GM18867 (cell line): Measurements from ENCODE around the gene LRRK1.
A peak's percentile ranks its signal among the peaks of the same experiment; 100 is the strongest.

Source experiments
- ATAC-seq: cut with Tn5 transposase; IDR thresholded peaks from one replicate; pipeline ENCODE4 v1.9.1; 2021; ENCODE audit warnings: mild to moderate bottlenecking, moderate library complexity; ENCODE audit not compliant: unreplicated experiment

Gene LRRK1

DNA sequence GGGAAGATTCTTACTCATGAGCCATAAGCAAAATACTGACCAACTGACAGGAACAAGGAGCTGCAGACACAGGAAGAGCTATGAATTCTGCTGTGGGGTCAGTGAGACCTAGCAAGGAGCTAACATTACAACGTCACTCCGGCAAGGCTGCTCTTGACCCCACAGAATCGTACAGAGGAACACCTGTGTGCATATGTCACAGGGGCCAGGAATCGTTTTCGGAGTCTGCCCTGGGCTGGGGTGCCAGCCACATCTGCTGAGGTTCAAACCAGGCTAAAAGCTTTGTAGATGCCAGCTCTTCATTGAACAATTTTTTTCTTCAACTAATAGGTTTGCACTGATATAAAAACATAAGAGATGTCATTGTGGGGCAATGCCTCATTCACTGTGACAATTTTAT is 82.6 kb downstream of the LRRK1 start:
- ATAC-seq = no peak

DNA sequence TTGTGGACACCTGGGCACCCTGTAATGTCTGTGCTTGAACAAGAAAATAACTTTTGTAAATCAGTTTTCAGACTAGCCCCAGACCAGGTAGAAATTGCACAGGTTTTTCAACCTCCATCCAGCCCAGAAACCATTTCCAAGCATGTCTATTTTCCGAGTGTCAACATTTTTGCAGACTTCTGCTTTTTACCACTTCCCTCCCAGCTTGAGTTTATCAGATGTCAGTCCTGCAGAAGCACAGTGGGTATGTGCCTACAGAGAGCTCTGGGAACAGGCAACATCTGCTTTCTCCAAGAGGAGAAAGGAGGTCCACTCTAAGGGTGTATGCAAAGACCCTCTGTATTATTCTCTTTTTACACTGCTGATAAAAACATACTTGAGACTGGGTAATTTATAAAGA is 83.9 kb downstream of the LRRK1 start:
- ATAC-seq = no peak

DNA sequence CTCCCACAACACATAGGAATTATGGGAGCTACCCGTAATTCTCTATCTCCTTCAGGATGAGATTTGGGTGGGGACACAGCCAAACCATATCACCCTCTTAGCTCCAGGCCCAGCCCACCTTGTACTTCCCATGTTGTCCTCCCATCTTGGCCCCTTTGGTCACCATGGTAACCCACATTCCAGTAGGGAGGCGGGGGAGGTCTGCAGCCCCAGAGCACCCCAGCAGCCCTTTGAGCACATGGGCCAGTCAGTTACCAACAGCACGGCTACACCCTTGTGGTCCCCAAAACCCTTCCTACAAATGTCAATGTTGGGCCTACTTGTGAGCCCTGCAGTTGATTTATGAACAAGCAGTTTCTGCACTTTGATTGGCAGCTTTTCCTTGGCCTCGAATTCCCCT is 84.5 kb downstream of the LRRK1 start:
- no peak for ATAC-seq

DNA sequence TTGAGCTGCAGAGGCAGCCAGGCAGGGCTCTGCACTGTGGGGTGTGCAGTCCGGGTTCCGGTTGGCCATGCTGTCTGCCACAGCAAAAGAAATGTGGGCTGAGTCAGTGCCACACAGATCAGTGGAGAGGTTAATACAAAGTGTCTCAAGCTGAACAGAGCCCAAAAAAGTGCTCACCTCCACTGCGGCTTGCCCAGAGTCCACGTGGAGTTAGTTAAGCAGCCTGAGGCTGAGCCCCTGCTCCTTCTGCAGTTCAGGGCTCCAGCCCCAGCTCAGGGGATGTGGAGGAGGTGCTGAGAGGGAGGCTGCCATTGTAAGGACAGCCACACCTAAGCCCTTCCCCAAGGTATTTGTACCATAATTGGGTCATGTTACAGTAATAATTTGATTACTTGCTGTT is 85.3 kb downstream of the LRRK1 start:
- ATAC-seq = no peak

DNA sequence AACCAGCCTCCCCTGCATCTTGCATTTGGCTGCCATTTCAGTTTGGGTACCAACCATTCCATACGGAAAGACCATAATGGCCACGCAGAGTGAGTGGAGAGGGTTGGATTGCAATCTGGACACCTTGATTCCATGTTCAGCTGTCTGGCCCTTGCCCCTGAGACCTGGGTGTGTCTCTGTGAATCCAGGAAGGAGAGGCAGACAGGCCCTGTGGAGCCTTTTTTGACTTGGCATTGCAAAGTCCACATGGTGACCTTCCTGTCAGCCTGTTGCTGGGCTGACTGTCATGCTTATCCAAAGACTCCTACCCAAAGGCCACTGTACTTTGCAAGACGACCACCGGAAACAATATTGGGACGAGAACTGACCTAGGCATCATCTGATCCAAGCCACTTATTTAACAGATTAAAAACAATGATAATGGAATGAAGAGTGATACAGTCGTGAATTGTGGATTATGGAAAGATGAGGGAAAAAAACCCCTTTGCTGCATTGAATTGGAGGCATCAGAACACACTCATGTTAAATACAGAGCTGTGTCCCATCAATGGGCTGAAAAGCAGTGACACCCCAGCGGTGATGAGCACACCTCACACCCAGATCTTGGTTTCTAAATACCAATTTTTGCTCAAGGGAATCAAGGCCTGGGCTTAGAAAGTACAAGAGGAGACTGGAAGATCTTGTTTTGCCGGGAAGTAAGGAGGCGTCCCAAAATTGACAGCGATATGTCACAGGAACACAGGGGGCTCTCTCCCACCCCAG is 86.0 kb downstream of the LRRK1 start:
- no peak for ATAC-seq

DNA sequence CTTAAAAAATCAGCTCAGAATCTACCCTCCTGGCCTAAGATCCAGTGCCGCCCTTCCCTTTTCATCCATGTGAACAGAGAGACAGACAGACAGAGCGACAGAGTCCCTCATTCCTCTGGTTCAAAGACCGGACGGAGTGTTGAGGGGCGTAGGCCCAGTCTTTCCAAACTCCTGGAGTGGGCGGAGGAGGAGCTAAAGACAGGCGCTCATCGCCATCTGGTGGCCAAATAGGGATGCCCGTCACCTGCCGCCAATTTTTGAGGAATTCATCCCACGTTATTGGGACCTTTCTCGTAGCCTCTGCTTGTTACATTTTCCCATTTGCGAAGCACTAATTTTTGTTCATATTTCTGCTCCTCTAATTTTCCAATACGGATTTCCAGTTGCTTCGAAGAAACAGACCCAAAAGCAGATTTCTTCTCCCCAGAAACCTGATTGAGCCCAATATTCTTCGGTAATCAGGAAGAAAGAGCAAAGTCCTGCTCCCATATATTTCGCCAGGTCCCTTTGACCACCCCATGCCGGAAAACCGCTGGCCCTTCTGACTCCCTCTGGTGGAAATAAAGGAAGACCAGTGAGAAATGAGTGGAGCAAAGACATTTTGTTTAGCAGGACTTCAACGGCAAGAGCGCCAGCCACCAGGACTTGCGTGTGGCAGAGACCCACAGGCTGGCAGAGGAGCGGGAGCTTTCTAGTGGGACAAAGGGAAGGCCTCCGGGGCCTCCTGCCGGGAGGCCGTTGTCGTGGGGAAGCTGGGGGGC is 88.0 kb downstream of the LRRK1 start:
- peak; percentile 41 for ATAC-seq

DNA sequence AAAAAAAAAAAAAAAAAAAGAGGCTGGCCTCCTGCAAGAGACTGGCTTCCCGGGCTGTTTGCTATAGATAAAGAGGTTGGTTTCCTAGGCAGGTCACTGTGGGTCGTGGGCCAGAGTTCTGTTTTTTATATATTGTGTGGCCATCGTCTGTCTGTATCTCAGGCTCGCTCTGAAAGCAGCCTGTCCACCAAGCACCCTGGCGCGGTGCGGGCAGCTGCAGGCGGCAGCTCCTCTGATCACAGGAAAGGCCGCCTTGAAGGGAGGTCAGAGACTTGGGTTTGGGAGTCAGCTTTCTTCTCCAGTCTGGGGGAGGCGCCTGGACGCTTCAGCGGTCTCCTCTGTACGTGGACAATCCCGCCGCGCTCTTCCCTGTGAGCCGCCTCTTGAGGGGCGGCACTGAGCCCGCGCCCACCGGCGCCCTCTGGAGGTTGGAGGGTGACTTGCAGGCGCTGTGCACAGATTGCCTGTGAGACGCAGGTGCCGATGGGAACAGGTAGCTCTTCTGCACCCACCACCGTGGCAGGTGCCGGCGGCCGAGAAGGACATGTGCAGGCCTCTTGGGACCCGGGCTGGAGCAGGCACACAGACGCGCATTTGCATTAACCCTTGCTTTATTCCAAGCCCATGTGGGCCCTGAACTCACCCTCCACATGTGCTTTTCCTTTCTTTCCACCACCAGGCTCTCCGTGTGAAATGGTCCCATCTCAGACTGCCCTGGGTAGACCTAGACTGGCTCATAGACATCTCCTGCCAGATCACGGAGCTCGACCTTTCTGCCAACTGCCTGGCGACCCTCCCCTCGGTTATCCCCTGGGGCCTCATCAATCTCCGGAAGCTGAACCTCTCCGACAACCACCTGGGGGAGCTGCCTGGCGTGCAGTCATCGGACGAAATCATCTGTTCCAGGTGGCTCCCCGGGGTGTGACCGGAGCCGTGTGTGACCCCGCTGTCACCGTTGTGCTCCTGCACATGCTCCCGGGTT is 89.3 kb downstream of the LRRK1 start:
- ATAC-seq = peak; percentile 78

- ATAC-seq = no peak
Measured at GRCh38 chr15:101009176-101009575, 90.0 kb downstream of the LRRK1 start.

DNA sequence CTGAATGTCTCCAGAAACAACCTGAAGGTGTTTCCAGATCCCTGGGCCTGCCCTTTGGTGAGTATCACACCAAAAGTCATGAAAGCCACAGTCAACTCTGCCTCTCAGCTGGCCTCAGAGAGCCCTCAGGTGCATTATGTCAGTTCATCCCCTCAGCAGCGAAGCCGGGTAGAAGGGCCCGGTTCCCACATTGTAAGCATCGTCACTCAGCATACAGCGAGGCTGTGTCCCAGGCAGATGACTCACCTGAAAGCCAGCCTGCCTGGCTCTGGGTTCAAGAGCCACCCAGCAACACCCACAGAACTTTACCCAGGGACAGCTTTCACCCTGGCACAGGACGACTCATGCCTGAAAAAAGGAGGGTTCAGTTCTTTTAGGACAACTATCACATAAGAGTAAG is 91.6 kb downstream of the LRRK1 start:
- ATAC-seq = no peak

DNA sequence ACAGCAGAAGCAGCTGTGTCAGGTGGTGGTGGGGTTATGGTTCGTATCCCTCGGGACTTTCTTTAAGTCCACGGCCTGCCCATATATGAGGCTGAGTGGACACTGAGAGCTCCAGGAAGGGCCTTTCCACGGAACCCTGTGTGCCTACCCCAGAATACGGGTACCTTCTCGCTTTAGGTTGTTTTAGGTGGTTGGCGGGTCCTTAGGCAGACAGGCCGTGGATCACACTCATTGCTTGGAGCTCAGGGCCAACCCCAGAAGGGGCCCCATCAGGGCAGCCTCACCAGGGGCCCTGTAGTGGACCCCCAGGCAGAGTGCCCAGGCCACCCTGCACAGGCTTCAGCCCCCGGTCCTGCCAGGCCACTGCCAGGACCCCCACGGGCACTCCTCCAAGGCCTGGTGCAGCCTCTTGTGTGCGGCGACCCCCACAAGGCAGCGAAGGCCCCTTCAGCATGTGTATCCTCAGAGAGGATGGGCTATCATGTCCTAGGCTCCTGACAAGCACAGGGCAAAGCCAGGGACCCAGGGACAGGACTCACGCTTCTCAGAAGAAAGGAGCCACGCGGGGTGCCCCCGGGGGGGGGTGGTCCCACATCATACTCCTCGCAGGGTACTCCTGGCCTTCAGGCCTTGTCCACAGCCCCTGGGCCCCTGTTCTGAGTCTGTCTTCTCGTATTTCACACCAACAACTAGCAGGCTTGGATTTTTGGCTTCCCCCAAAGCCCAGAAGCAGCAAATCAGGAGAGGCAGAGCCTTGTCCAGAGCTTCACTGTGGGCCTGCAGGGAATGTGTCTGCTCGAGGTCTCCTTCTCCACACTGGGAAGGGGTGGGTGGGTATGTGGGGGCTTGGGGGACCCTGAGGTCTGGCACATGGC is 93.4 kb downstream of the LRRK1 start:
- ATAC-seq = no peak

- no peak for ATAC-seq
Measured at GRCh38 chr15:101013201-101013550, 94.0 kb downstream of the LRRK1 start.

DNA sequence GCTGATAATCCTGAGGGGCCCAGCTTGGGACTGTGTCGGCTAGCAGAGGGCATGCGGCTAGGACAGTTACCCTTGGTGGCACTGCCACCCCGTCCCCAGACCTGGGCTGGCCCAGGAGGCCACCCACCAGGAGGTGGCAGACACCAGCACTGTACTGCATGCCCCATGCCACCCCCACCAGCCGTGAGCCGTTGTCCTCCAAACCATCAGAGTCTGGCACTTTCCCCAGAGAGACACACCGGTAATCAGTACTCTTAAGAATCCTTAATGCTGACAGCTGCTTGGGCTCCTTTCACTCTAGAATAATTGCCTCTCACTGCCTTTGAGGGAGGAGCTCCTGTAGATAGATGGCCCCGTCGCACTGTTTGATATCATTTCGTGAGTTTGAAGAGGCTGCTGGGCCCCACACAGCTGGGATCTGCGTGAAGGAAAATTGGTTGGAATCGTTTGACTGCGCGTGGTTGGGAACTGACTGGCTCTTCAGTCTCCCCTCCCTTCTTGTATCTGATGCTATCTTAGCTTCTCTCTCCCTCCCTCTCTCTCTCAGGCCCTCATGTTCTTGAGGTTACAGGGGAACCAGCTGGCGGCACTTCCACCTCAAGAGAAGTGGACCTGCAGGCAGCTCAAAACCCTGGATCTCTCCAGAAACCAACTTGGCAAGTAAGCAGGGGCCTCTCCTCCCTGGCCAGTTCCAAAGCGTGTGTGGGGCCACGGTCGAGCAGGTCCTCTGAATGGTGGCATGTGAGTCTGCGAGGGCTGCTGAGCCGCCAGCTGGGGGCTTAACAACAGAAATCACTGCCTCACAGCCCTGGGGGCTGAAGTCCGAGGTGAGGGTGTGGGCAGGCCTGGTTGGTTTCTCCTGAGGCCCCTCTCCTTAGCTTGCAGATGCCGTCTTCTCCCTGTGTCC is 94.9 kb downstream of the LRRK1 start:
- no peak for ATAC-seq

GRCh38 chr15:101014921-101015841 is 96.0 kb downstream of the LRRK1 start:
- ATAC-seq = no peak

DNA sequence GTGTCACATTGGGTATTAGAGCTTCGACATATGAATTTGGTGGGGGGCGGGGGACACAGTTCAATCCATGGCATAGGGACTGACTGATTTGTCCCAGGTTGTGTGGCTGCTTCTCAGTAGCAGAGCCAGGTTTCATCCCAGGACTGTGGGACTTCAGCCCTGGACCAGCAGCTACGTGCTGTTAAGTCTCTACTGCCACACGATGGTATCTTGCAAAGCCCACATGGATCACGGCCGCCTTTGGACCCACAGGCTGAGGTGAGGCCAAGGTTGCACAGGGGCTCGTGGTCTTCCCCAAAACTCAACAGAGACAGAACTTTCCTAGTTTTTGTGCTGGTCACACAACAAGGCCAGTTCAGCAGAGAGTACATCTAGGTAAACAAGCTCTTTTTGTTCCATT is 97.4 kb downstream of the LRRK1 start:
- no peak for ATAC-seq

DNA sequence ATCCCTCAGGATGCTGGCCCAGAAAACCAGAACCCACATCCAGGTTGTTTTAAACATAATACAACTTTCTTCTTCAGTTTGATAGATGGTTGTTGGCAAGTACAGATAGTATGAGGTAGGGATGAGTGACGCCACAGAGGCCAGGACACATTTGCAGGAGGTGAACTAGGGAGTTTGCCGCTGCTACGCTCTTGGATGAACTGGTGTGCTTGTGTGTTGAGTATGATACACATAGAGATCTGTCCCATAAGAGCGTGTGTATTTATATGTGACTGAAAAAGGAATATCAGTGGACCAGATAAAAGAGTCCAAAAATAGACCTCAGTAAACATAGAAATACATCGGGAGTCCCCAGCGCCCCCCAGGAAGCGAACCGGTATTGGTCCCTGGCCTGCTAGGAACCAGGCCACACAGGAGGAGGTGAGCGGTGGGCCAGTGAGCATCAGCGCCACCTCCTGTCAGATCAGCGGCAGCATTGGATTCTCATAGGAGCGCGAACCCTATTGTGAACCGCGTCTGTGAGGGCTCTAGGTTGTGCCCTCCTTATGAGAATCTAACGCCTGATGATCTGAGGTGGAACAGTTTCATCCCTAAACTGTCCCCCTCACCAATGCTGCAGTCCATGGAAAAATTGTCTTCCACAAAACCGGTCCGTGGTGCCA is 98.1 kb downstream of the LRRK1 start:
- ATAC-seq = no peak

- ATAC-seq = no peak
Measured at GRCh38 chr15:101018016-101018415, 98.9 kb downstream of the LRRK1 start.

GRCh38 chr15:101018450-101018849 is 99.3 kb downstream of the LRRK1 start:
- no peak for ATAC-seq

DNA sequence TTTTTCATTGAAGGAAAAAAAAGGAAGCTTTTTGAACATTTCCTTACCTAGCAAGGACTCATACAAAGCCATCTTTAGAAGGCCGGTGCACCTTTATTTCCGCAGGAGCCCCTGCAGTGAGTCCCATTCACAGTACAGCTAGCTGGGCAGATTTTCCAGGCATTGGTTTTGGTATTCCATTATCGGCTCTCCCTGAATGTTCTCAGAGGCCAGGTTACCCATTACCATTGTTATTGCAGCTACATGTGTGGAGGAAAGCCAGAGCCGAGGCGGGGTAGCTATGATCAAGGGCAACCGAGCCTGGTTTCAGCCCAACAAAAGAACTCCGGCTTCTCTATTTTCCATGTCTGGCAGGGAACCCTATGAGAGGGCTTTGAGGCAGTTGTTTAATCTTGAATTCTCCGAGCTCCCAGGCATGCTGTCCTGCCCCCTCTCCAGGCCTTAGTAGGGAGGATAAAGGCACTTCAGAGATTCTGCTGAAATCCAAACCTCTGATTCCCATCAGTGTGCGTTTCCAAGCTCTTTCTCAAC is 100.3 kb downstream of the LRRK1 start:
- ATAC-seq = no peak
